Epithelial cell of esophagus (primary cell): ENCODE measurements around the gene ALKBH5.

Experiments used
- DNase-seq: peaks from one replicate; pipeline ENCODE4 v3.0.0; 2010; ENCODE audit warnings: low read depth
- H3K4me3 ChIP-seq: 2 replicates; pipeline ENCODE4 v1.5.1; 2011; ENCODE audit warnings: mild to moderate bottlenecking, low read length, control low read depth
- CTCF ChIP-seq: IDR thresholded peaks from 2 replicates; pipeline ENCODE4 v1.5.1; 2011; ENCODE audit warnings: low read depth, mild to moderate bottlenecking, low read length, control low read depth, inconsistent platforms; ENCODE audit not compliant: insufficient read depth; ENCODE audit errors: missing control alignments

The ALKBH5 gene

DNA sequence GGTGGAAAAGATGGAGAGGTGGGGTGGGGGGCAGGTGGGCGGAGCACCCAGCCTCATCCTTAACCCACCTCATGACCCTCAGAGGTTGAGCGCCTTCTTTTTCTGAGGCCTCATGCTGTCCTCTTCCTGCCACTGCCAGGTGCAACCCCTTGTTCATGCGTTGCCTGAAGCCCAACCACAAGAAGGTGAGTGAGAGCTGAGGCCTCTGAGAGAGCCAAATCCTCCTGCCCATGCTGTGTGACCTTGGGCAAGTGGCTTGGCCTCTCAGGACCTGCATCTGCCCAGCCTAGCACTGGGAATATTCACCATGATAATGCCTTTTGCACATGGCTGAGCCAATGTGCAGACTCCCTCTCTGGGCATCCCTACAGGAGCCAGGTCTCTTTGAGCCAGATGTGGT is 43.0 kb upstream of the ALKBH5 start:
- no peak for DNase-seq
- no peak for TF ChIP-seq CTCF
- no peak overlapping the region for H3K4me3 ChIP-seq

DNA sequence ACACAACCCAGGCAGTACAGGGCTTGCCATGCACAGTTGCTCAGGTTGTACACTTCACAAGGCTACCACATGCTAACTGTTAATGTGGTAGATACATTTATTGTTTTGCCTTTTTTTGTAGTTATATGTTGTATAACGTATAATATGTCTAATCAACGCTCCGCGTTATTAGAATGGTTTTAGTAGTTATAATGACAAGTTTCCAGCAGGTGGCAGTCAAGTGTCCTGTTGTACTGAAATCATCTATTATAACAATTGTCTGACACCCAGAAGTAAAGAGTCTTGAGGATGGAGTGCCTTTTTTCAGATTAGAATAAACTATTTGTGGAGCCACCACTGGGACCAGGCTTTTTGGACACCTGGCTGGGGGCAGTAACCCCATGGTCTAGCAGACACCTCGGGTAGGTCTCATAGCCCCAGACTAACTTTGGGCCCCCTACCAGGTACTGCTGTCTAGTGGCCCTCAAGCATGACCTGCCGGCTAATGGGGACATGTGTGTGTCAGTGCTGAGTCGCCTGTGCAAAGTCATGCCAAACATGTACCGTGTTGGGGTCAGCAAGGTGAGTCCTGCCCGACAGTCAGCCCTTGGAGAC is 42.3 kb upstream of the ALKBH5 start:
- DNase-seq, result peak; percentile 55
- peak; percentile 59 for TF ChIP-seq CTCF
- H3K4me3 ChIP-seq, result no peak overlapping the region

- no peak for TF ChIP-seq CTCF
- no peak for DNase-seq
- H3K4me3 ChIP-seq, result no peak overlapping the region
Observed at GRCh38 chr17:18142417-18142816, 41.2 kb upstream of the ALKBH5 start.

- H3K4me3 ChIP-seq, result no peak overlapping the region
- peak; percentile 49 for DNase-seq
- peak; percentile 54 for TF ChIP-seq CTCF
Observed at GRCh38 chr17:18143044-18143936, 40.3 kb upstream of the ALKBH5 start.

DNA sequence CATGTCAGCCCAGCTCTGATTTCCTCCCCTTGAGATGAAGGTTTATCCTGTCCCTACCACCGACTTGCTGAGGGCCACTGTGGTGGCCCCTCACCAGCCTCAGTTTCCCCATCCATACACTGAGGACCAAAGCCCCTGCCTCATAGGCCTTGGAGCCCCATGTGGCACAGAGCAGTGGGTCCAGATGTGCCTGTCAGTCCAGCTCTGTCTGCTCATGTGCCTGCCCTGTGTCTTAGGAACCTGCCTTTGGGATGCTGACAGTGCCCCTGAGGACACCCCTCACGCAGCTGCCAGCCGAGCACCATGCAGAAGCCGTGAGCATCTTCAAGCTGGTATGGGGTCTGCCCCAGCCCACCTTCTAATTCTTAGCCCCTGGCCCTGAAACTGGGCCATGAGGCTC is 39.4 kb upstream of the ALKBH5 start:
- H3K4me3 ChIP-seq, result no peak overlapping the region
- DNase-seq, result no peak
- no peak for TF ChIP-seq CTCF

GRCh38 chr17:18144855-18145254 is 38.8 kb upstream of the ALKBH5 start:
- TF ChIP-seq CTCF, result no peak
- no peak overlapping the region for H3K4me3 ChIP-seq
- no peak for DNase-seq

DNA sequence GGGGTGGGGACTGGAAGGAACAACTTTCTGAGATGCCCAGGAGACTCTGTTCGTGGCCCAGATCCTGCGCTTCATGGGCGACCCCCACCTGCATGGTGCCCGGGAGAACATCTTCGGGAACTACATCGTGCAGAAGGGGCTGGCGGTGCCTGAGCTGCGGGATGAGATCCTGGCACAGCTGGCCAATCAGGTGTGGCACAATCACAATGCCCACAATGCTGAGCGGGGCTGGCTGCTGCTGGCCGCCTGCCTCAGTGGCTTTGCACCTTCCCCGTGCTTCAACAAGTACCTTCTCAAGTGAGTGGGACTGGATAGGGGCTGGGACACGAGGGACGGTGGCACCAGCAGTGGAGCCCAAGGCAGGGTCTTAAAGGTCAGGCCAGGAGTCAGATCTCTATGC is 37.8 kb upstream of the ALKBH5 start:
- H3K4me3 ChIP-seq, result no peak overlapping the region
- TF ChIP-seq CTCF, result no peak
- DNase-seq, result no peak
